ENCODE measurements around the gene MED15. TPM values are rescaled to one million over a fixed set of nuclear protein-coding genes. Genes with fewer than 3 reads are reported as not detected.

MED15 gene
- total and polyA plus RNA-seq, 2 of the 4 experiments (the other 2 are of a cell fraction), result 19.0 to 68.8 TPM

- Histone ChIP-seq H3K23ac (ENCODE audit: low read depth, low read length) (no peak overlapping the region), H3K9me3 (ENCODE audit: control insufficient read depth, insufficient read depth, low read length) (no peaks in the 10 kb centered on the region), H4K8ac (ENCODE audit: low read depth in 2 of 2, low read length in 2 of 2) (no peak overlapping the region), H3K4me3 (ENCODE audit: insufficient read depth, low read depth, low read length) (no peak overlapping the region), H2AK9ac (replicated peaks; ENCODE audit: low read depth, low read length, poor library complexity) (no peak overlapping the region), H3K27ac (ENCODE audit: insufficient read depth, low read length) (no peak overlapping the region), H4K20me1 (ENCODE audit: insufficient read depth, low read length) (no peaks in the 10 kb centered on the region), H3K9ac (ENCODE audit: low read depth, low read length) (no peak overlapping the region), H3K27me3 (ENCODE audit: control insufficient read depth, insufficient read depth, low read length) (no peaks in the 10 kb centered on the region), H3K79me1 (ENCODE audit: low read depth in 1 of 2, low read length in 2 of 2) (peaks cover 0 to 18% of the 10 kb centered on the region in 2 experiments; a peak in 2 of 4 replicates), H3K4me1 (ENCODE audit: control insufficient read depth, insufficient read depth, low read length) (peaks cover 5% of the 10 kb centered on the region), H3K4me2 (ENCODE audit: low read depth, low read length) (no peak overlapping the region), H2BK20ac (ENCODE audit: low read depth, low read length) (no peak overlapping the region), H3K4ac (ENCODE audit: low read depth, low read length) (no peak overlapping the region), H3K9me1 (ENCODE audit: insufficient read depth, low read length) (no peaks in the 10 kb centered on the region), H3K36me3 (ENCODE audit: control insufficient read depth, insufficient read depth, low read length) (peaks cover 30% of the 10 kb centered on the region), H3K56ac (ENCODE audit: extremely low read depth, insufficient read depth, low read length) (no peak overlapping the region), H4K91ac (ENCODE audit: insufficient read depth, low read depth, low read length) (no peak overlapping the region), H2BK15ac (ENCODE audit: low read depth, low read length) (no peak overlapping the region), H3K14ac (replicated peaks; ENCODE audit: low read depth, low read length) (no peak overlapping the region), H2BK120ac (ENCODE audit: low read depth, low read length) (no peak overlapping the region), H2AFZ (replicated peaks; ENCODE audit: low read length, poor library complexity) (no peak overlapping the region), H2BK5ac (ENCODE audit: low read depth, low read length, poor library complexity, severe bottlenecking) (no peak overlapping the region), H2AK5ac (ENCODE audit: low read depth, low read length) (no peak overlapping the region), H4K5ac (ENCODE audit: low read depth, low read length) (no peak overlapping the region), H3K18ac (ENCODE audit: low read depth, low read length) (no peak overlapping the region)
- CTCF ChIA-PET, result no interaction called here
- POLR2A ChIA-PET (ENCODE audit: unreplicated experiment), result no interaction called here
- ATAC-seq (ENCODE audit: low read depth), result no peak
- TF ChIP-seq RFX5 (IDR thresholded peaks at IDR 0.05; ENCODE audit: low read depth, low read length), result no peak
- no peak for TF ChIP-seq ELK1 (IDR thresholded peaks at IDR 0.05; ENCODE audit: borderline replicate concordance, low read depth, low read length)
- no peak for TF ChIP-seq FOS (IDR thresholded peaks at IDR 0.05; ENCODE audit: low read depth, low read length)
- no peak for TF ChIP-seq POLR2A (IDR thresholded peaks at IDR 0.05; ENCODE audit: low read depth, low read length)
- TF ChIP-seq CTCF (conservative IDR thresholded peaks at IDR 0.05; ENCODE audit: low read depth, low read length), result no peak
- dilution Hi-C loops (cut with HindIII; ENCODE audit: low sequenced_read_pairs, unreplicated experiment) (no loop called here), intact Hi-C loops (cut with micrococcal nuclease) (loop anchor here (5.0 kb wide), 2 partner anchors 38 to 302 kb away; partner anchors contain the start of gene KLHL22), in situ Hi-C loops (cut with MboI; ENCODE audit: low sequenced_read_pairs) (loop anchor here (10.0 kb wide), 2 partner anchors 64 to 304 kb away; partner anchors contain the start of genes CCDC188 and ZNF74)
- WGBS, 2 experiments (ENCODE audit: extremely low coverage in 2 of 2, insufficient read length in 1 of 2), result 87% methylated on average over 3 of the region's 3 CpGs; no CpG with 5 or more reads in 1 of the 2 experiments
- no TSS peak for BruUV-seq (replicated peaks)
- DNase-seq, result no peak
These were observed 48.3 kb upstream of the MED15 start for GRCh38 chr22:20459152-20459542.

Measured in IMR-90 (cell line).